HepG2 (cell line): ENCODE data around the gene ZNF416. TPM values are rescaled to one million over a fixed set of nuclear protein-coding genes. Genes with fewer than 3 reads are reported as not detected.

Source experiments
- GRHL1 ChIP-seq: sonication (generic); formaldehyde crosslinking; conservative IDR thresholded peaks from 2 replicates; pipeline ENCODE4 v1.8.0; 2022; ENCODE audit warnings: missing genetic modification reagents
- HCFC1 ChIP-seq: fragments of 150-350 bp; IDR thresholded peaks from 2 replicates; pipeline ENCODE4 v1.6.1; 2014; ENCODE audit warnings: low read depth, low read length
- HINFP ChIP-seq: sonication (generic); formaldehyde crosslinking; IDR thresholded peaks from 2 replicates; pipeline ENCODE4 v1.4.0; 2020; ENCODE audit warnings: low read depth, mild to moderate bottlenecking, missing genetic modification reagents
- HOXA3 ChIP-seq: sonication (generic); formaldehyde crosslinking; IDR thresholded peaks from 2 replicates; pipeline ENCODE4 v1.5.0; 2020; ENCODE audit warnings: missing genetic modification reagents
- MLLT10 ChIP-seq: sonication (generic); formaldehyde crosslinking; IDR thresholded peaks from 2 replicates; pipeline ENCODE4 v1.4.0; 2020; ENCODE audit warnings: missing genetic modification reagents
- MTF1 ChIP-seq: sonication (generic); formaldehyde crosslinking; IDR thresholded peaks from 2 replicates; pipeline ENCODE4 v1.5.0; 2020; ENCODE audit warnings: missing genetic modification reagents
- NR2C2 ChIP-seq: sonication (generic); formaldehyde crosslinking; IDR thresholded peaks from 2 replicates; pipeline ENCODE4 v1.4.0; 2020; ENCODE audit warnings: missing genetic modification reagents, mild to moderate bottlenecking, moderate library complexity, borderline replicate concordance
- SRY ChIP-seq: sonication (generic); formaldehyde crosslinking; IDR thresholded peaks from 2 replicates; pipeline ENCODE4 v1.8.0; 2022; ENCODE audit warnings: mild to moderate bottlenecking, missing genetic modification reagents
- ZBTB26 ChIP-seq: IDR thresholded peaks from 2 replicates; pipeline ENCODE4 v1.6.1; 2016; ENCODE audit warnings: missing compliant biosample characterization, missing genetic modification reagents, borderline replicate concordance
- ZNF318 ChIP-seq: sonication (generic); formaldehyde crosslinking; IDR thresholded peaks from 2 replicates; pipeline ENCODE4 v1.4.0; 2020; ENCODE audit warnings: mild to moderate bottlenecking, missing genetic modification reagents
- ZNF513 ChIP-seq: sonication (generic); formaldehyde crosslinking; conservative IDR thresholded peaks from 2 replicates; pipeline ENCODE4 v1.5.0; 2020; ENCODE audit warnings: missing genetic modification reagents
- ZNF619 ChIP-seq: sonication (generic); formaldehyde crosslinking; IDR thresholded peaks from 2 replicates; pipeline ENCODE4 v1.4.0; 2020; ENCODE audit warnings: mild to moderate bottlenecking, missing genetic modification reagents
- ZNF660 ChIP-seq: sonication (generic); formaldehyde crosslinking; IDR thresholded peaks from 2 replicates; pipeline ENCODE4 v1.5.1; 2020; ENCODE audit warnings: mild to moderate bottlenecking, low read depth, missing genetic modification reagents, borderline replicate concordance
- polyA plus RNA-seq, 8 experiments: library from polyadenylated mRNA; depleted of rRNA in 3 of 8; stranded (reverse) in 7 of 8; unstranded in 1 of 8; fragments of >200 nt; fragmentation: Illumina TruSeq in 4 of 8; extraction: Trizol in 4 of 8; gene quantifications; 2 replicates each; pipeline versions ENCODE4 v1.2.1 to v1.2.3, GENCODE V29; 2011 to 2016; ENCODE audit warnings: low read depth in 4 of 8, missing spikeins in 1 of 8, mixed read lengths in 1 of 8; ENCODE audit not compliant: insufficient read depth in 1 of 8
- total RNA-seq, 5 experiments: library from RNA; depleted of rRNA; stranded (reverse); fragments of >200 nt; fragmentation: Illumina TruSeq; extraction: Trizol; gene quantifications; 2 replicates each; pipeline ENCODE4 v1.2.3, GENCODE V29; 2016; ENCODE audit warnings: low read depth in 1 of 5

Gene ZNF416
- total and polyA plus RNA-seq, 2 of the 13 experiments (the other 11 are each of a cell fraction or from before 2014, with no cell fraction given) = 1.5 to 5.3 TPM

GRCh38 chr19:57599761-57600383, 21.2 kb upstream of the ZNF416 start, which contains the start of gene ZNF530 (continued):
- TF ChIP-seq MTF1 (CRISPR knock-in tag) = no peak
- TF ChIP-seq HINFP = no peak
- TF ChIP-seq ZBTB26 (CRISPR knock-in tag) = no peak
- TF ChIP-seq HCFC1 = peak; percentile 93
- no peak for TF ChIP-seq MLLT10
- peak; percentile 85 for TF ChIP-seq HOXA3
- no peak for TF ChIP-seq GRHL1 (CRISPR knock-in tag)
- no peak for TF ChIP-seq ZNF318 (CRISPR knock-in tag)
- no peak for TF ChIP-seq ZNF660 (CRISPR knock-in tag)
- TF ChIP-seq ZNF619 (CRISPR knock-in tag) = peak; percentile 68; the same call in 1 of the 2 replicates
- TF ChIP-seq NR2C2 (CRISPR knock-in tag) = peak; percentile 85
- TF ChIP-seq ZNF513 (CRISPR knock-in tag) = no peak
- TF ChIP-seq SRY (CRISPR knock-in tag) = no peak
